NOMO-1 treated with dmso at 0.1 percent for 144 hours (cell line): ENCODE results near the gene ADCY7.

Experiments
- DNase-seq: peaks from one replicate; lab custom pipeline; 2025; ENCODE audit not compliant: unreplicated experiment; lab: John Stamatoyannopoulos, UW

ADCY7 gene

GRCh38 chr16:50310308-50311133 lies 44.2 kb downstream of the ADCY7 start:
- DNase-seq = no peak

GRCh38 chr16:50311134-50311528 lies 44.8 kb downstream of the ADCY7 start:
- DNase-seq = no peak

GRCh38 chr16:50311891-50312501 lies 45.6 kb downstream of the ADCY7 start:
- DNase-seq = no peak

- no peak for DNase-seq
Observed at GRCh38 chr16:50313596-50314478, 47.5 kb downstream of the ADCY7 start.

- DNase-seq = no peak
Observed at GRCh38 chr16:50314665-50315064, 48.3 kb downstream of the ADCY7 start.

GRCh38 chr16:50315346-50315997 lies 49.1 kb downstream of the ADCY7 start:
- DNase-seq = no peak

- DNase-seq = no peak
Observed at GRCh38 chr16:50316102-50316847, 49.9 kb downstream of the ADCY7 start.

GRCh38 chr16:50316848-50317630 lies 50.7 kb downstream of the ADCY7 start:
- no peak for DNase-seq

GRCh38 chr16:50318796-50319578 lies 52.6 kb downstream of the ADCY7 start:
- no peak for DNase-seq

- DNase-seq = no peak
Observed at GRCh38 chr16:50320310-50320709, 54.0 kb downstream of the ADCY7 start.

GRCh38 chr16:50322333-50322732 lies 56.0 kb downstream of the ADCY7 start:
- no peak for DNase-seq

GRCh38 chr16:50323335-50324011 lies 57.1 kb downstream of the ADCY7 start:
- DNase-seq = no peak

- DNase-seq = no peak
Observed at GRCh38 chr16:50324345-50324744, 58.0 kb downstream of the ADCY7 start.

- no peak for DNase-seq
Observed at GRCh38 chr16:50326264-50326663, 59.9 kb downstream of the ADCY7 start.

- DNase-seq = no peak
Observed at GRCh38 chr16:50326835-50327465, 60.6 kb downstream of the ADCY7 start.

GRCh38 chr16:50329446-50330189 lies 63.3 kb downstream of the ADCY7 start:
- DNase-seq = no peak

GRCh38 chr16:50331570-50331969 lies 65.2 kb downstream of the ADCY7 start:
- no peak for DNase-seq
